OCI-LY1 (cell line): ENCODE results near the gene KCNJ16.

Experiments
- H2AFZ ChIP-seq: fragments of 200-600 bp; sonication (generic), shearing (Covaris generic); 2 replicates; pipeline ENCODE4 v1.6.0; 2014; ENCODE audit warnings: antibody characterized with exemption, mild to moderate bottlenecking, low read length
- H3F3A ChIP-seq: fragments of 200-600 bp; sonication (generic), shearing (Covaris generic); 2 replicates; pipeline ENCODE4 v1.6.0; 2014; ENCODE audit warnings: mild to moderate bottlenecking, antibody characterized with exemption, low read length, moderate library complexity; ENCODE audit not compliant: insufficient read depth
- H3K27ac ChIP-seq: fragments of 200-600 bp; sonication (generic); 2 replicates; pipeline ENCODE4 v1.5.1; 2014; ENCODE audit warnings: low read length, mixed run types, mild to moderate bottlenecking, low read depth; ENCODE audit not compliant: poor library complexity, severe bottlenecking
- H3K27me3 ChIP-seq: fragments of 200-600 bp; sonication (generic); 2 replicates; pipeline ENCODE4 v1.6.0; 2014; ENCODE audit warnings: antibody characterized with exemption, mild to moderate bottlenecking, low read length, moderate library complexity; ENCODE audit not compliant: insufficient read depth
- H3K36me3 ChIP-seq: fragments of 200-600 bp; sonication (generic); 2 replicates; pipeline ENCODE4 v1.6.1; 2014; ENCODE audit warnings: mild to moderate bottlenecking, antibody characterized with exemption, low read length, moderate library complexity, mixed read lengths; ENCODE audit not compliant: insufficient read depth
- H3K4me1 ChIP-seq: fragments of 200-600 bp; sonication (generic); 2 replicates; pipeline ENCODE4 v1.5.1; 2014; ENCODE audit warnings: mild to moderate bottlenecking, low read length, moderate library complexity; ENCODE audit not compliant: insufficient read depth, severe bottlenecking
- H3K4me2 ChIP-seq: fragments of 200-600 bp; sonication (generic), shearing (Covaris generic); 2 replicates; pipeline ENCODE4 v1.6.1; 2014; ENCODE audit warnings: low read length
- H3K4me3 ChIP-seq: fragments of 200-600 bp; sonication (generic); 2 replicates; pipeline ENCODE4 v1.5.1; 2014; ENCODE audit warnings: low read length, low read depth, mild to moderate bottlenecking, mixed read lengths; ENCODE audit not compliant: poor library complexity, severe bottlenecking
- H3K79me2 ChIP-seq: fragments of 200-600 bp; shearing (Covaris generic); 2 replicates; pipeline ENCODE4 v1.6.1; 2016; ENCODE audit warnings: mixed run types, low read length, mixed read lengths; ENCODE audit not compliant: insufficient read depth
- H3K9ac ChIP-seq: fragments of 200-600 bp; sonication (generic), shearing (Covaris generic); 2 replicates; pipeline ENCODE4 v1.6.1; 2014; ENCODE audit warnings: mild to moderate bottlenecking, low read length, mixed read lengths
- H3K9me2 ChIP-seq: fragments of 200-600 bp; sonication (generic), shearing (Covaris generic); 2 replicates; pipeline ENCODE4 v1.6.1; 2014; ENCODE audit warnings: low read depth, mild to moderate bottlenecking, low read length, mixed read lengths
- H3K9me3 ChIP-seq: fragments of 200-600 bp; shearing (Covaris generic); 2 replicates; pipeline ENCODE4 v1.6.1; 2014; ENCODE audit warnings: low read length, mixed read lengths
- H4K20me1 ChIP-seq: fragments of 200-600 bp; sonication (generic), shearing (Covaris generic); 2 replicates; pipeline ENCODE4 v1.6.0; 2016; ENCODE audit warnings: mild to moderate bottlenecking, low read length; ENCODE audit not compliant: insufficient read depth
- CTCF ChIP-seq: fragments of 200-600 bp; sonication (generic), shearing (Covaris generic); IDR thresholded peaks from 2 replicates; pipeline ENCODE4 v1.5.1; 2017; ENCODE audit warnings: mild to moderate bottlenecking, antibody characterized with exemption, low read length, moderate library complexity, mixed read lengths
- EZH2 ChIP-seq: fragments of 200-600 bp; sonication (generic), shearing (Covaris generic); IDR thresholded peaks from 2 replicates; pipeline ENCODE4 v1.8.0; 2017; ENCODE audit warnings: borderline replicate concordance, mixed run types, mild to moderate bottlenecking, antibody characterized with exemption, low read length, moderate library complexity, mixed read lengths

Gene KCNJ16

GRCh38 chr17:70071127-70071526, 3.9 kb upstream of the KCNJ16 start:
- Histone ChIP-seq H3K27me3 (no peaks in the 10 kb centered on the region), H3K9ac (no peak overlapping the region), H3K36me3 (no peaks in the 10 kb centered on the region), H3K4me2 (no peak overlapping the region), H3K27ac (no peak overlapping the region), H4K20me1 (no peaks in the 10 kb centered on the region), H3K9me2 (no peaks in the 10 kb centered on the region), H3K79me2 (no peaks in the 10 kb centered on the region), H3F3A (no peaks in the 10 kb centered on the region), H3K4me1 (peaks cover 4% of the 10 kb centered on the region), H2AFZ (no peak overlapping the region), H3K9me3 (no peaks in the 10 kb centered on the region), H3K4me3 (no peak overlapping the region)
- TF ChIP-seq EZH2 = no peak
- TF ChIP-seq CTCF = no peak

GRCh38 chr17:70071620-70072019, 3.4 kb upstream of the KCNJ16 start:
- H4K20me1 ChIP-seq = no peaks in the 10 kb centered on the region
- TF ChIP-seq CTCF (no peak), EZH2 (no peak)
- H3K9ac ChIP-seq = no peak overlapping the region
- H3K27me3 ChIP-seq = no peaks in the 10 kb centered on the region
- H2AFZ ChIP-seq = no peak overlapping the region
- no peak overlapping the region for H3K4me3 ChIP-seq
- H3K79me2 ChIP-seq = no peaks in the 10 kb centered on the region
- H3F3A ChIP-seq = no peaks in the 10 kb centered on the region
- no peak overlapping the region for H3K27ac ChIP-seq
- H3K4me2 ChIP-seq = no peak overlapping the region
- no peaks in the 10 kb centered on the region for H3K9me3 ChIP-seq
- no peaks in the 10 kb centered on the region for H3K9me2 ChIP-seq
- H3K4me1 ChIP-seq = peaks cover 4% of the 10 kb centered on the region
- no peaks in the 10 kb centered on the region for H3K36me3 ChIP-seq

- no peak overlapping the region for H3K4me3 ChIP-seq
- H3K9ac ChIP-seq = no peak overlapping the region
- no peaks in the 10 kb centered on the region for H3K79me2 ChIP-seq
- H3K4me1 ChIP-seq = peaks cover 4% of the 10 kb centered on the region
- H3K27ac ChIP-seq = no peak overlapping the region
- H2AFZ ChIP-seq = no peak overlapping the region
- no peaks in the 10 kb centered on the region for H3K36me3 ChIP-seq
- H3F3A ChIP-seq = no peaks in the 10 kb centered on the region
- H4K20me1 ChIP-seq = no peaks in the 10 kb centered on the region
- no peaks in the 10 kb centered on the region for H3K27me3 ChIP-seq
- H3K9me3 ChIP-seq = no peaks in the 10 kb centered on the region
- no peaks in the 10 kb centered on the region for H3K9me2 ChIP-seq
- TF ChIP-seq CTCF (no peak), EZH2 (no peak)
- H3K4me2 ChIP-seq = no peak overlapping the region
Measured at GRCh38 chr17:70072546-70073309, 2.3 kb upstream of the KCNJ16 start.
